ENCODE data around the gene PIAS1. TPM values are rescaled to one million over a fixed set of nuclear protein-coding genes. Genes with fewer than 3 reads are reported as not detected.
A peak's percentile ranks its signal among the peaks of the same experiment; 100 is the strongest.

PIAS1 gene
- total RNA-seq, 1 donor from 2014 or later: 30.8 TPM

- TF ChIP-seq, protein P1, sequence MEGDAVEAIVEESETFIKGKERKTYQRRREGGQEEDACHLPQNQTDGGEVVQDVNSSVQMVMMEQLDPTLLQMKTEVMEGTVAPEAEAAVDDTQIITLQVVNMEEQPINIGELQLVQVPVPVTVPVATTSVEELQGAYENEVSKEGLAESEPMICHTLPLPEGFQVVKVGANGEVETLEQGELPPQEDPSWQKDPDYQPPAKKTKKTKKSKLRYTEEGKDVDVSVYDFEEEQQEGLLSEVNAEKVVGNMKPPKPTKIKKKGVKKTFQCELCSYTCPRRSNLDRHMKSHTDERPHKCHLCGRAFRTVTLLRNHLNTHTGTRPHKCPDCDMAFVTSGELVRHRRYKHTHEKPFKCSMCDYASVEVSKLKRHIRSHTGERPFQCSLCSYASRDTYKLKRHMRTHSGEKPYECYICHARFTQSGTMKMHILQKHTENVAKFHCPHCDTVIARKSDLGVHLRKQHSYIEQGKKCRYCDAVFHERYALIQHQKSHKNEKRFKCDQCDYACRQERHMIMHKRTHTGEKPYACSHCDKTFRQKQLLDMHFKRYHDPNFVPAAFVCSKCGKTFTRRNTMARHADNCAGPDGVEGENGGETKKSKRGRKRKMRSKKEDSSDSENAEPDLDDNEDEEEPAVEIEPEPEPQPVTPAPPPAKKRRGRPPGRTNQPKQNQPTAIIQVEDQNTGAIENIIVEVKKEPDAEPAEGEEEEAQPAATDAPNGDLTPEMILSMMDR (IDR thresholded peaks at IDR 0.05): no peak
- H3K4me3 Mint-ChIP-seq (ENCODE audit: unreplicated experiment): no peak overlapping the region
- peaks cover 24% of the 10 kb centered on the region for H3K9me3 Mint-ChIP-seq (ENCODE audit: low read depth)
- H3K36me3 Mint-ChIP-seq (ENCODE audit: low read depth): peaks cover 28% of the 10 kb centered on the region
- H3K4me1 Mint-ChIP-seq (ENCODE audit: low read depth): peaks cover 11% of the 10 kb centered on the region
- no peak overlapping the region for H3K27ac Mint-ChIP-seq (ENCODE audit: unreplicated experiment)
- DNase-seq (ENCODE audit: low spot score): no peak
- H3K27me3 Mint-ChIP-seq (ENCODE audit: low read depth): no peaks in the 10 kb centered on the region
Observed at GRCh38 chr15:68100194-68100593, 46.1 kb downstream of the PIAS1 start.

DNA sequence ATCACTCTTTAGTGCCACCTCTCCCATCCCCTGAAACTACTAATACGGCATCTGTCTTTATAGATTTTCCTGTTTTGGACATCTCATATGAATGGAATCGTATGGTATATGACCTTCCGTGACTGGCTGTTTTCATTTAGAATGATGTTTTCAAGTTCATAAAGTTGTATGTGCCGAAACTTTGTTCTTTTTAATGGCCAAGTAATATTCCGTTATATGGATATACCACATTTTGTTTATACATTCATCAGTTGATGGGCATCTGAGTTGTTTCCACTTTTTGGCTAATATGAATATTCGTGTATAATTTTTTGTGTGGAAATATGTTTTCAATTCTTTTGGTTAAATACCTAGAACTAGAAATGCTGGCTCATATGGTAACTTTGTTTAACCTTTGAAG is 49.5 kb downstream of the PIAS1 start:
- peaks cover 18% of the 10 kb centered on the region for H3K36me3 Mint-ChIP-seq (ENCODE audit: low read depth)
- H3K9me3 Mint-ChIP-seq (ENCODE audit: low read depth): peaks cover 11% of the 10 kb centered on the region
- H3K27ac Mint-ChIP-seq (ENCODE audit: unreplicated experiment): no peak overlapping the region

GRCh38 chr15:68106656-68107055 is 52.5 kb downstream of the PIAS1 start:
- Mint-ChIP-seq H3K27me3 (ENCODE audit: low read depth) (no peaks in the 10 kb centered on the region), H3K4me3 (ENCODE audit: unreplicated experiment) (no peak overlapping the region), H3K4me1 (ENCODE audit: low read depth) (peaks cover 37% of the 10 kb centered on the region), H3K27ac (ENCODE audit: unreplicated experiment) (peak overlapping the region; percentile 62), H3K36me3 (ENCODE audit: low read depth) (peaks cover 15% of the 10 kb centered on the region), H3K9me3 (ENCODE audit: low read depth) (peaks cover 11% of the 10 kb centered on the region)
- TF ChIP-seq, protein P1 (IDR thresholded peaks at IDR 0.05): no peak
- no peak for DNase-seq (ENCODE audit: low spot score)

More for the DNA sequence above, 49.5 kb downstream of the PIAS1 start:
- TF ChIP-seq, protein P1 (IDR thresholded peaks at IDR 0.05): no peak
- Mint-ChIP-seq H3K4me1 (ENCODE audit: low read depth) (peaks cover 35% of the 10 kb centered on the region), H3K27me3 (ENCODE audit: low read depth) (no peaks in the 10 kb centered on the region), H3K4me3 (ENCODE audit: unreplicated experiment) (no peak overlapping the region)
- DNase-seq (ENCODE audit: low spot score): no peak

GRCh38 chr15:68107142-68107541 is 53.0 kb downstream of the PIAS1 start:
- Mint-ChIP-seq H3K4me1 (ENCODE audit: low read depth) (peaks cover 39% of the 10 kb centered on the region), H3K36me3 (ENCODE audit: low read depth) (peaks cover 15% of the 10 kb centered on the region), H3K27me3 (ENCODE audit: low read depth) (no peaks in the 10 kb centered on the region), H3K4me3 (ENCODE audit: unreplicated experiment) (no peak overlapping the region), H3K27ac (ENCODE audit: unreplicated experiment) (peak overlapping the region; percentile 62), H3K9me3 (ENCODE audit: low read depth) (peaks cover 11% of the 10 kb centered on the region)
- TF ChIP-seq, protein P1 (IDR thresholded peaks at IDR 0.05): no peak
- no peak for DNase-seq (ENCODE audit: low spot score)

DNA sequence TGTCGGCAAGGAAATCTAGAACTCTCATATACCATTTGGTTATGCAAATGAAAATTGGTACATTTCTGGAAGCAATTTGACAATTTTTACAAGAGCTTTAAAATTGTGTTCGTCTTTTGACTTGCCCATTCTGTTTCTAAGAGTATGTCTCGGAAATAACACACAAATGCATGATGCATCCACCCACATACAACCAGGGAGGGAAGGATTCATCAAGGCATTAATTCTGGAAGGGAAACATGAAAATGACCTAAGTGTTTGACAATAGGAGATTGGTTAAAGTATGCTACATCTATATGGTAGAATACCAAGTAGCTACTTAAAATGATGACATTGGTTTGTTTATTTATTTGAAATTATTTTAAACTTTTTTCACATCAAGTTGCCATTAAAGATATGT is 58.6 kb downstream of the PIAS1 start:
- H3K9me3 Mint-ChIP-seq (ENCODE audit: low read depth): peaks cover 4% of the 10 kb centered on the region
- no peaks in the 10 kb centered on the region for H3K27me3 Mint-ChIP-seq (ENCODE audit: low read depth)
- H3K27ac Mint-ChIP-seq (ENCODE audit: unreplicated experiment): no peak overlapping the region
- H3K4me1 Mint-ChIP-seq (ENCODE audit: low read depth): peaks cover 74% of the 10 kb centered on the region
- TF ChIP-seq, protein P1 (IDR thresholded peaks at IDR 0.05): no peak
- H3K4me3 Mint-ChIP-seq (ENCODE audit: unreplicated experiment): no peak overlapping the region
- H3K36me3 Mint-ChIP-seq (ENCODE audit: low read depth): peaks cover 3% of the 10 kb centered on the region
- no peak for DNase-seq (ENCODE audit: low spot score)

Data from chondrocyte (in vitro differentiated cells).